GM18858 (cell line): Measurements from ENCODE around the gene TPD52L2.
"Not testable (repeated sequence)": the region's sequence is repeated elsewhere in the genome, so short reads cannot be mapped to it uniquely, and the experiment has no call there.

Experiments used
- ATAC-seq: cut with Tn5 transposase; IDR thresholded peaks from one replicate; pipeline ENCODE4 v1.9.1; 2021; ENCODE audit not compliant: unreplicated experiment

Gene TPD52L2

DNA sequence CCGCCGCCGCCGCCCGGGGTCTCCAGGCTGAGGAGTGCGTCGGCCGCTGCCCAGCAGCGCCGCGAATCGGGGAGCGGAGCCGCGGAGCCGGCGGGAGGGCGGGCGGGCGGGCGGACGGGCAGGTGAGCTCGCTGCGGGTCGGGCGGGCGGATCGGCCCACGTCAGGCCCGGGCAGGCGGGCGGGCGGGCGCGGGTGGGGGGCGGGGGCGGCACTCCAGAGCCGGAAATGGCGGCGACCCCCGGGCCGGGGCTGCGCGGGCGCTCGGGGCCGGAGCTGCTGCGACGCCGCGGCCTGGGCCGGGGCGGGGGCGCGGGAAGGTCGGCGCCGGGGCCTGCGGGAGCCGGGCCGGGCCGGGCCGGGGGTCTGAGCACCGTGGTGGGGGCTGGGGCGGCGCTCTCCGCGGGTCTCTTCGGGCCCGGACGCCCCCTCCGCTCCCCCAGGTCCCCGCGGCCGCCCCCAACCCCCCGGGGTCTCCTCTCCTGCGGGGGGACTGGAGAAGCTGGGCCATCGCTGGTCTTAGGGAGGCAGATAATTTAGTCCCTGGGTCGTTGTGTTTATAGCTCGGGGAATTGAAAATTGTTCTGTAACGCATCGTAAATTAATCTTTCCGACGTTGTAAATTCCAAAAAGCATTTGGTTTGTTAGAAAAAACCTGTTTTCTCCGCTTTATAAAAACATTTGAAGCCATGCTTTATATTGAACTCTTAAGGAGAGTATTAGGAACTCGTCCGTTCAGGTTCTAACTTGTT is 30.3 kb downstream of the TPD52L2 start:
- ATAC-seq = no peak

DNA sequence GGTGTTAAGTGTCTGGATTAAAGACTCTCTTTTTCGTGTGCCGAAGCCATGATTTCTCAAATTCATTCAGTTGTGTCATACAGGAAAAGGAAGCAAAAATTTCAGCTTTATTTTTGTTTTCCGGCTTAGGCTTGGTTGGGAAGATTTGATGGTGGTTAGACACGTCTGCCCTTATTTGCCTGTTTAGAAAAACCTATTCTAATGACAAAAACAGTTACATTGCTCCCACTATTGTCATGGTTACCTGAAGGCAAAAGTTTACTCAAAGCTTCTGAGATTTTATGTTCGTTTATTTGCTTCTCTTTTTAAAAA is 30.8 kb downstream of the TPD52L2 start:
- ATAC-seq = no peak

DNA sequence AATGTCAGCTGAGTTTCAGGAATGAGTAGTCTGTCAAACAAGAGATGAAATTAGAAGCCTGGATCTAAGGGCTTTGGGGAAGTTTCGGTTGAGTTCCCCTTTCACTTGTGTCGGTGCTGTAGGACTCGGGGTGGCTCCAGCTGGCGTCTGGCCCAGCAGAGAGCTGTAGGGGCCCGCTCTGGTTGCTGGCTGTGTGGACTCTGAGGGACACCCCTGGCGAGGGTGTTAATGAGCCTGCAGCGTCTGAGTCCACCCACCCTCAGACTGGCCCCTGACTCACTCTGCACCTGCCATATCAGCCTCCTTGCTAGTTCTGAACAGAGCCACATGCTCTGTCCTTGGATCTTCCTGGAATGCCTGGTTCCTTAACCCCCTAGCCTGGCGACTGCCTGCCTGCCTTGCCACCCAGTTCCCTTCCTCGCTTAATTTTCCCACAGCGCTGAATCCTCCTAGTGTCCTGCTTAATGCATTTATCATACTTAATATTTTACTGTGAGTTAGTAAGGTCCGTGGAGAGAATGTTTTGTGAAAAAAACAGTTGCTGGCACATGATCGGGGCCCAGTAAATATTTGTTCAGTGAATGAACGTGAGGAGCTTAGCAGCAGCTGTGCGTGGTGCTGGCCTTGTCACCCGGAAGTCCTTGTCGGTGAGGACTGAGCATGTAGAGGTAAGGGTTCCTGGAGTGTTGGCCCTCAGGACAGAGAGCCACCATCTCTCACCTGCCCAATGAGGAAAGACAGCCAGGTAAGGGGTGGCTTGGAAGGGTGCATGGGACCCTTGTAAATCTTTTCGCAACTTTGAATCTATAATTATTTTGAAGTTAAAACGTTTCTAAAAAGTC is 31.4 kb downstream of the TPD52L2 start:
- ATAC-seq = no peak

DNA sequence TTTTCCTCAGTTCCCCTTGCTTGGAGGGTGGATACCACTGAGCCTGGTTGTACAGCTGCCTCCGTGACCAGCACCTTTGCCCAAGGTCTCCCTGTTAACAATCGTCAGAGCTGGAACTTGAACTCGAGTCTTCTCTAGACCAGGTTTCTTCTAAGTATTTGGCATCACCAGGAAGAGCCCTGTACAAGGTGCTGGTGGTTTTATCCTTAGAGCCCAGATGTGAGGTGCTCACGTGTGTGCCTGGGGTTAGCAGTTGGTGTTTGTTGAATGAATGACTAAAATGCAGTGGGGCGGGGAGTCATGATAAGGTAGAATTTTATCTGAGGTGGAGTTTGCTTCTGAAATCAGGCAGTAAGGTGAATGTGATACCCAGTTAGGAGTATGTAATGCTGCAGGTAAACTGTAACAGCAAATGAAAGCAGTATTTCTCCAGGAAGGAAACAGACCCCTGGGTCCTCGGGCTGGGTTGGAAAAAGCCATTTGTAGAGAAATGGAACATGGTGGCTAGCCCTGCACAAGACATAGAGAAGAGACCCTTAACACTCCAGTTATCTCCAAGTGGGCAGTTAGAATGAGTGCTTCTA is 33.0 kb downstream of the TPD52L2 start:
- no peak for ATAC-seq

DNA sequence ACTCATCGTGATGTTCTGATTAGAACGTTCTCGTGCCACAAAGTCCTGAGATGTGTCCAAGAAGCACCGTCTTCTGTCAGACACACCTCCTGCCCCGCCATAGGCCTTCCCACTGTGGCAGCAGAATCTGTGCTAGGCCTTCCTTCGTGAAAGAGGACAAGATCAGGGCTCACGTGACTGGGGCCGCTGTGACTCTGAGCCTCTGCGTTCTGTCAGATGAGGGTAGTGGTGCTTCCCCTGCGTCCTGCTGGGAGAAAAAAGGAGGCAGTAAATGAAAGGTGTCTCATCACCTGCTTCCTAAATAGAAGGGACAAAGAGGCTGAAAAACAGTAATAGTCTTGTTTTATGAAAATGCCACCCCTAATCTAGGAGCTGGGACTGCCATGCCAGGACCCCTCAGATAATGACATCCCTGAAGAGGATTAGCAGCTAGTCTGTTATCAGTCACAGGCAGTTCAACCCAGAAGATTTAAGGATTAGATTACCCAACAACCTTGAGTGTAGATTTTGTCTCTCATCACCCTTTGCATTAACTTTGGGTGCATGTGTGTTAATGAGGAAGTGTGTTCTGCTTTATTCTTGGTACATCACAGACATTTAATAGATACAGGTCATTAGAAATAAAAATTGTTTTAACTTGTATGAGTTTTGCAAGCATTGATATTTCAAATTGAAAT is 34.0 kb downstream of the TPD52L2 start:
- no peak for ATAC-seq

DNA sequence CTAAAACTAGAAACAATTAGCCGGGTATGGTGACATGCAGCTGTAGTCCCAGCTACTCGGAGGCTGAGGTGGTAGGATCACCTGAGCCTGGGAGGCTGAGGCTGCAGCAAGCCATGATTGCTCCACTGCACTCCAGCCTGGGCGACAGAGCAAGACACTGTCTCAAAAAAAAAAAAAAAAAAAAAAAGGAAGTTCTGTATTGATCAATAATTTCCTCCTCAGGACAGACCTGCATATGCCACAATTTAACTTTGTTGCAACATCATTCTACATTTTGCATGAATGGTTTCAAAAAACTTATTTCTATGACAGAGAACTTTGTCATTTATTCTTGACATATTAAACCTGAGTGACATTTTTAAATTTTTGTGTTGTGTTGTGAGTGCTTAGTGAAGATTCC is 35.3 kb downstream of the TPD52L2 start:
- ATAC-seq = no peak

DNA sequence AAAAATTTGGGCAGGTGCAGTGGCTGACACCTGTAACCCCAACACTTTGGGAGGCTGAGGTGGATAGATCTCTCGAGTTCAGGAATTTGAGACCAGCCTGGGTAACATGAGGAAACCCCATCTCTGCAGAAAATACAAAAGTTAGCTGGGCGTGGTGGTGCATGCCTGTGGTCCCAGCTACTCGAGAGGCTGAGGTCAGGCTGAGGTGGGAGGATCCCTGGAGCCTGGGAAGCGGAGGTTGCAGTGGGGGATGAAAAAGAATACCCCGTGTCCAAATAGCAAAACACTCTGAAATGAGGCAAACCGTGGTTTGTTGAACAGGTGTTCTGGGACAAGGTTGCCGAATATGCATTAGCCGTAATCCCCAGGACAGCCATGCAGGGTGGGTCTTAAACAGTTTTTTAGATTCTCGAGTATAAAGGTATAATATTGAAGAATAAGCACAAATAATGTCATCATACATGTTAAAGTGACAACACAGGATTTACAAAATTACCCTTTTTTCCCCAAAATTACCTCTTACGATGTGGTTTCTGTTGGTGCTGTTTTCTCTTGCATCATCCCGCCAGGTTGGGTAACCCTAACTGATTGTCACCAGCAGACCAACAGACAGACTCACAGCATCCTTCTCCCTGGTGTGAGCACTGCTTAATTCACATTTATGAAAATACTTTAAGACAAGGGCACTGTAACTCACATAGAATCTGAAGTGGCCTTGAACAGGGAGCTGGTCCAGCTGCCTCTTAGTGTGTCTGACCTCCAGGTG is 38.9 kb downstream of the TPD52L2 start:
- ATAC-seq = no peak

DNA sequence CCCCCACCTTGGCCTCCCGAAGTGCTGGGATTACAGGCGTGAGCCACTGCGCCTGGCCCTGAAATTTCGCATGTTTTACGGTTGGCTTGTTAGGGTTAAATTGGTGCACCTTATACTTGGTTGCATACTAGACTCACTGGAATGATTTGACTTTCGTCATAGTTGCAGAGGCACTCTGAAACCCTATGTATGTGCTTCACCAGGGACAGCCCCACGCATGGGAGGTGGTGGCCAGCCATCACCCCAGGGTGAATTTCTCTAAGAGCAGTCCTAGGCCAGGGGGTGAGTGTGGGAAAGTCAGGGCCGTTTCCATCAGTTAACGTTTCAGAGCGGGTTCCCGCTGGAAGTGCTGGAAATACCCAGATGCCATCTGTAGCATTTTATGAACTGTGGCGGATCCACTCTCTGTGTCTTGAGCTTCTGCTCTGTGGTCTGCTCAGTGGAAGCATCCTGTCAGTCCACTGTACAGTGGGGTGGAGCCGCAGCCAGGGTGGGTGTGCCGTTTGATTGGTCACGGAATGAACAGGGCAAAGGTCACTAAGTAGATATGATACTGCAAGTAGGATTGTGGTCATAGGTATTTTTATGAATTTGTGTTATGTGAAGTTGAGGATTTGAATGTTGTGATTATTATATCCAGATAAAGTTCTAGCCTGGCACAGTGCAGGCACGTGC is 43.1 kb downstream of the TPD52L2 start:
- no peak for ATAC-seq

DNA sequence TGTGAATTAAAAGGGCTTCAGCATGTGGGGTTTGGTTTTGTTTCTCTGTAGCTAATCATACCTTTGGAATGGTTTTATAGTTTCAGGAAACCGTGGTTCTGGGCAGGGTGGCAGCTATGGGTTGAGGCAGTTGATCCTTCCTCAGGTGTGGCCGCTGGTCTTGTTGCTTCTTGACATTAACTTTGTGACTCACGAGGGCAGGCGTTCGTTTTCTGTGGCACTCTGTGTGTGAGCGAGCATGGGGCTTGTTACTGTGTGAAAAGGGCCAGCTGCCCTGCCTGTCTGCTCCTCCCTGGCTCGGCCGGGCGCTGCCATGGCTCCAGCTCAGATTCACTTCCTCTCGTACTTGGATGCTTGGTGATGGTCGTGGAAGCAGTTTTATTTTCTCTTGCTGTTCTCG is 46.1 kb downstream of the TPD52L2 start:
- no peak for ATAC-seq

DNA sequence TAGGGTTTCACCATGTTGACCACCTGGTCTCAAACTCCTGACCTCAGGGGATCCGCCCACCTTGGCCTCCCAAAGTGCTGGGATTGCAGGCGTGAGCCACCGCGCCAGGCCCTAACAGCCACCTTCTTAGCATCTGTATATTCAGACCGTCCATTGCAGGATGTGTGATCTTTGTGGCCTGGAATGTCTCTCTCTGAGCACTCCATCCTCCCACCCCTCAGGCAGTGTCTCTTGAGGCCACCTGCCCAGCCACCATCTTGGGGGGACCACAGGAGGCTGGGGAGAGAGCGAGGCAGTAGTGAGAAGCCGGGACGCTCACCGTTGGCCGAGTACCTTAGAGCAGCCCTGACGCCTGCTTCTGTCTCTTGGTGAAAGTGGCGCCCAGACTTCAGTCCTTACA is 48.7 kb downstream of the TPD52L2 start:
- no peak for ATAC-seq

DNA sequence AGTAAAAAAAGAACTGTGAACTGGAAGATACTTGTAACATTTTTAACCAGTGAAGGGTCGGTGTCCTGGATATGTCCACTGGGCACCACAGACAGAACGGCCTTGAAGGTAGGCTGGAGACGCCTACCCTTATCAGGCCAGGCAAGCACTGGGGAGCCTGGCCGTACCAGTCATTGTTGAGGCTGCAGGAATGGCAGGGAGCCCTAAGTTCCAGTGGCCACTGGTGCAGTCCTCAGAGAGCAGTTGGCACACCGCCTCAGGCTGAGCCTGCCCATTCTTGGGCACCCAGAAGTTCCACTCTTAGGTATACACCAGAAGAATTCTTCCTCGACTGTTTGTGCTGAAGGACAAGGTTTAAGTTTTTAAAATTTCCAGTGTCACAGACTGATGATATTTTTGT is 50.4 kb downstream of the TPD52L2 start:
- ATAC-seq = no peak

DNA sequence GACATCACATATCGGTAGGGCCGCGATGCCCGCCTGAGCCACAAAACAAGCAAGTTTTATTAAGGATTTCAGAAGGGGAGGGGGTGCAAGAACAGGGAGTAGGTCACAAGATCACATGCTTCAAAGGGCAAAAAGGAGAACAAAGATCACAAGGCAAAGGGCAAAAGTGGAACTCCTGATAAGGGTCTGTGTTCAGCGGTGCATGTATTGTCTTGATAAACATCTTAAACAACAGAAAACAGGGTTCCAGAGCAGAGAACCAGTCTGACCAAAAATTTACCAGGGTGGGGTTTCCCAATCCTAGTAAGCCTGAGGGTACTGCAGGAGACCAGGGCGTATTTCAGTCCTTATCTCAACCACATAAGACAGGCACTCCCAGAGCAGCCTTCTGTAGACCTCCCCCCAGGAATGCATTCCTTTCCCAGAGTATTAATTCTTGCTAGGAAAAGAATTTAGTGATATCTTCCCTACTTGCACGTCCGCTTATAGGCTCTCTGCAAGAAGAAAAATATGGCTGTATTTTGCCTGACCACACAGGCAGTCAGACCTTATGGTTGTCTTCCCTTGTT is 51.4 kb downstream of the TPD52L2 start:
- not testable (repeated sequence) for ATAC-seq

DNA sequence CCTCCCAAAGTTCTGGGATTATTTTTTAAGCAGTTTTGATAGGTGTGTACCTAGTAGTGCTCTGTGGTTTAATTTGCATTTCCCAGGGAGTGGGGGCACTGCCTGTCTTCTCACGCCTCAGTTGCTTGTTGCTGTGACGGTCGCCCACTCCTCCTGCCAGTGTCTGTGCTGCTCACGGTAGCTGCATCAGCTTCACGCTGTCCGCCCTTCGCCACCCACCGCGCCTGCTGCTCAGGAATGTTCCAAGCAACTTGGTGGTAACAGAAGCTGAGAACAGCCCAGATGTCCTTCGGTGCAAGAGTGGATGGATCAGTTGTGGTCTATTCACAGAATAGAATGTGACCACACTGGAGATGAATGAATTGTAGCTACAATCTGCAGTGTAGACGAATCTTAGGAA is 52.7 kb downstream of the TPD52L2 start:
- ATAC-seq = no peak

DNA sequence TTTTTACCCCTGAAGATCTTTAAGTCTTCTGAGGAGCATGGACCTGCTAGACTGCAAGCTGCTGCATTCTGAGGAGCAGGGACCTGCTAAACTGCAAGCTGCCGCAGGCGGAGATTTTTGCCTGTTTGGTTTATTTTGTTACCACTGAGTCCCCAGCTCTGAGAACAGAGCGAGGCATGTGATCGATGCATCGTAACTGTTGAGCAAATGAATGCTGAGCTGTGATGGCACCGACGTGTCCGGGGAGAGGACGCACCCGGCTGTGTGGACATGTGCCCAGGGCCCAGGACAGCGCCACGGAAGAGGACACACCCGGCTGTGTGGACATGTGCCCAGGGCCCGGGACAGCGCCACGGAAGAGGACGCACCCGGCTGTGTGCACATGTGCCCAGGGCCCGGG is 54.1 kb downstream of the TPD52L2 start:
- ATAC-seq = no peak

DNA sequence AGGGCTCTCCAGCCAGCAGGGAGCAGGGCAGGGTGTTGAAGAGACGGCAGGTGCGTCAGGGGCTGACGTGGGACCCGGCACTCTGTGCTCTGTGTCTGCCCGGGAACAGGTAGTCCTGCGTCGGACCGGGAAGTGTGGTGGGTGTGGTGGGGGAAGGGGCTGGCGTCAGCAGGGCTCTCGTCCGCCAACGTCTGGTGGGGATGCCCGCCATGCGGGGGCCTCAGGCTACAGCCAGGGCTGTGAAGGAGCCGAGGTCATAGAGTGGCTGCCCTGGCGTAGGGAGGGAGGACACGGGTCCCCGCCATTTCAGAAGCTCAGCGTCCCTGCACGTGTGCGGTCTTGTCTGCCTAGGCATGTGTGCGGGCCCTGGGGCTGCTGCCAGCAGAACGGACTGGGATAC is 55.2 kb downstream of the TPD52L2 start:
- no peak for ATAC-seq

DNA sequence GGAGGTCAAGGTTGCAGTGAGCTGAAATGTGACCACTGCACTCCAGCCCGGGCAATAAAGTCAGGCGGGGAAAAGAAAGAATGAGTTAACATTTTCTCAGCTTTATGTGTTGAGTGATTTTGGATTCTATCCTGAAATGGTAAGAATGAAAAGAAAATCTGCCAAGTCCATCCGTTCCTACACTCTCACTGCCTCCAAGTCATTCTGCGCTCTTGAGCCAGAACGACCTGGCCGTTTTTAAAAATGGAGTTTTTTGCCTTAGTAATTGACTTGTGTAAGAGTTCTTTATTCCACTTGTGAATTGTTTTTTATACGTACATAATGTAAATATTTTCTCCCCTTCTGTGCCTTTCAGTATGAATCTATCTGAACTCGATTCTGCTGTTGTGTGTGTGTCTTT is 58.6 kb downstream of the TPD52L2 start:
- ATAC-seq = no peak

DNA sequence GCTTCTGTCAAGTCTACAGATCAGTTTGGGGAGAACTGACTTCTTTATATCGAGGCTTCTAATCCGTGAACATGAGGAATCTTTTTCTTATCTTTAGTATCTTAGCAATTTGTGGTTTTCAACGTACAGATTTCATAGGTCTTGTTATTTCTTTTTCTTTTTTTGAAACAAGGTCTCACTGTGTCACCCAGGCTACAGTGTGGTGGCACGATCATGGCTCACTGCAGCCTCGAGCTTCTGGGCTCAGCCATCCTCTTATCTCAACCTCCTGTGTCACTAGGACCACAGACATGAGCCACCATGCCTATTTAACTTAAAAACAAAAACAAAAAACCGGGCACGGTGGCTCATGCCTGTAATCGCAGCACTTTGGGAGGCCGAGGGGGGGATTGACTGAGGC is 59.2 kb downstream of the TPD52L2 start:
- ATAC-seq = no peak

DNA sequence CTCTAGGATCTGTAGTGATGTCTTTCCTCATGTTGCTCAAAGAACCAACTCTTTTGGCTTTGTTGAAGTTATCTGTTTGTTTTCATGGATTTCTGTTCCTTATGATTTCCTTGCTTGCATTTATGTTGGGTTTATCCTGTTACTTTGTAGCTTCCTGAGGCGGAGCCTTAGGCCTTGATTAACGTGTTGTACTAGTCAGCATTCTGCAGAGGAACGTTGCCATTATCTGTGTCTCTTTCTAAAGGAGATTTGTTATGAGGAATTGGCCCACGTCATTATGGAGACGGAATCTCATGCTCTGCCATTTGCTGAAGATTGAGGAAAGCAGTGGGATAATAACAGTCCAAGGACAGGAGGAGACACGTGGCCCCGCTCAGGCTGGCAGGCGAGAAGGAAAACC is 61.2 kb downstream of the TPD52L2 start:
- ATAC-seq = no peak

DNA sequence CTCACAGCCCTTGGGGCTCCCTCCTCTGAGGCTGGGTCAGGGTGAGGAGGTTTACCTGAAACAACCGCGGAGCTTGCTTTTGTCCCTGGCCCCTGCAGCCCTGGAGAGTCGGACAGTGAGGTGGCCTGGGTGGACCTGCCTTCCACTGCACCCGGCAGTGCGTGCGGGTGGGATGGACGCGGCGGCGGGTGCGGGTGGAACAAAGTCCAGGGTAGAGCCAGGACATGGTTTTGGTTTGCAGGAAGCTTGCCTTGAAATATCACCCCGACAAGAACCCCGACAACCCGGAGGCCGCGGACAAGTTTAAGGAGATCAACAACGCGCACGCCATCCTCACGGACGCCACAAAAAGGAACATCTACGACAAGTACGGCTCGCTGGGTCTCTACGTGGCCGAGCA is 64.0 kb downstream of the TPD52L2 start:
- no peak for ATAC-seq

DNA sequence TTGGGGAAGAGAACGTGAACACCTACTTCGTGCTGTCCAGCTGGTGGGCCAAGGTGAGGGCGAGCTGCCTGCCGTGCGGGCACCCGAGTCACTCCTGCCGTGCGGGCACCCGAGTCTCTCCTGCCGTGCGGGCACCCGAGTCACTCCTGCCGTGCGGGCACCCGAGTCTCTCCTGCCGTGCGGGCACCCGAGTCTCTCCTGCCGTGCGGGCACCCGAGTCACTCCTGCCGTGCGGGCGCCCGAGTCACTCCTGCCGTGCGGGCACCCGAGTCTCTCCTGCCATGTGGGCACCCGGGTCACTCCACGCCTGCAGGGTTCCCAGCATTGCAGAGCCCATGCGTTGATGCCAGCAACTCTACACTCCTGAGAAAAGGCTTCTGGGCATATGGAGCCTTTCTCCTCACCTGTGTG is 64.4 kb downstream of the TPD52L2 start:
- not testable (repeated sequence) for ATAC-seq
